Sigmoid colon (tissue), 7 donors: ENCODE results near the gene PGPEP1. TPM values are rescaled to one million over a fixed set of nuclear protein-coding genes. Genes with fewer than 3 reads are reported as not detected.

Experiments used
- DNase-seq: peaks from one replicate; pipeline ENCODE4 v3.0.0-alpha.2; 2019
- H3K27ac ChIP-seq, 4 donors: fragments of 200-600 bp; sonication (generic); one replicate each; pipeline ENCODE4 v1.5.1; 2016 to 2019; ENCODE audit warnings: mild to moderate bottlenecking in 1 of 4
- H3K27me3 ChIP-seq, 3 donors: fragments of 200-600 bp; sonication (generic); one replicate each; pipeline ENCODE4 v1.5.1; 2019; ENCODE audit warnings: mild to moderate bottlenecking in 1 of 3
- H3K36me3 ChIP-seq, 4 donors: fragments of 200-600 bp; sonication (generic); one replicate each; pipeline ENCODE4 v1.5.1; 2016 to 2019
- H3K4me1 ChIP-seq, 4 donors: fragments of 200-600 bp; sonication (generic); one replicate each; pipeline ENCODE4 v1.5.1; 2017 to 2019
- H3K4me3 ChIP-seq, 4 donors: fragments of 200-600 bp; sonication (generic); one replicate each; pipeline ENCODE4 v1.5.1; 2017 to 2019; ENCODE audit warnings: mild to moderate bottlenecking in 2 of 4, moderate library complexity in 1 of 4
- H3K9me3 ChIP-seq, 4 donors: fragments of 200-600 bp in 3 of 4; sonication (generic) in 3 of 4; one replicate each; pipeline versions ENCODE4 v1.5.1 to v1.6.1; 2013 to 2019
- CTCF ChIP-seq, 4 experiments: fragments of 450-650 bp in 3 of 4; fragments of 200-600 bp in 1 of 4; IDR thresholded peaks; one replicate each; pipeline ENCODE4 v1.5.1; 2016 to 2019; ENCODE audit warnings: antibody characterized with exemption in 4 of 4, mild to moderate bottlenecking in 3 of 4, moderate library complexity in 2 of 4
- EP300 ChIP-seq, 4 donors: sonication (generic); formaldehyde crosslinking; IDR thresholded peaks; one replicate each; pipeline ENCODE4 v1.6.1; 2017; ENCODE audit warnings: antibody characterized with exemption in 4 of 4
- POLR2A ChIP-seq, 2 donors: fragments of 450-650 bp; IDR thresholded peaks; one replicate each; pipeline ENCODE4 v1.6.1; 2016; ENCODE audit warnings: antibody characterized with exemption in 2 of 2, mild to moderate bottlenecking in 2 of 2, moderate library complexity in 2 of 2
- POLR2AphosphoS5 ChIP-seq, 4 donors: sonication (generic); formaldehyde crosslinking; IDR thresholded peaks; one replicate each; pipeline ENCODE4 v1.6.1; 2017; ENCODE audit warnings: antibody characterized with exemption in 4 of 4
- WGBS, 2 donors: extraction: QIAGEN DNeasy Blood & Tissue Kit; methylation state at CpG; one replicate each; pipeline ENCODE4 v1.1.7; 2013; 5-methylcytosine and 5-hydroxymethylcytosine counted together
- intact Hi-C: fragments of 100-400 bp; cut with DNase I; formaldehyde crosslinking; loops from one replicate; pipeline ENCODE4 v1.15.1; 2023
- polyA plus RNA-seq, 3 donors: library from polyadenylated mRNA; stranded (reverse); fragments of 200-250 nt; gene quantifications; one replicate each; pipeline ENCODE4 v1.2.3, GENCODE V29; 2013
- total RNA-seq, 4 donors: library from RNA; depleted of rRNA; stranded (reverse); fragments of >200 nt; gene quantifications; one replicate each; pipeline ENCODE4 v1.1.0, GENCODE V29; 2016
- donor health status: healthy with polysubstance abuse.
- donor health status: Bipolar disorder and iron deficiency.
- donor health status: healthy.

The PGPEP1 gene
- total and polyA plus RNA-seq, 7 donors = 14.4 to 36.9 (median 16.9) TPM

- 1% methylated on average over 9 of the region's 9 CpGs for WGBS, 2 donors
- Histone ChIP-seq H3K27ac (peak overlapping the region; percentile 64 to 82 (median 80)), H3K4me1 (peaks cover 0 to 22% (median 19%) of the 10 kb centered on the region in 4 donors), H3K27me3 (no peaks in the 10 kb centered on the region), H3K9me3 (no peaks in the 10 kb centered on the region), H3K36me3 (no peaks in the 10 kb centered on the region), H3K4me3 (peak overlapping the region in 3 of 4 donors; percentile 22 to 31 (median 23))
- peak; percentile 98 for DNase-seq
- TF ChIP-seq POLR2AphosphoS5 (IDR thresholded peaks at IDR 0.05) = peak; percentile 37 to 96 (median 46)
- peak in 1 of 2 donors; percentile 48 for TF ChIP-seq POLR2A (IDR thresholded peaks at IDR 0.05)
- TF ChIP-seq CTCF (IDR thresholded peaks at IDR 0.05) = peak; percentile 83 to 100 (median 92)
- TF ChIP-seq EP300 (IDR thresholded peaks at IDR 0.05) = no peak
- intact Hi-C loops = loop anchor here (1.0 to 5.0 kb wide), 2 partner anchors 36 to 49 kb away; no protein-coding TSS in a partner anchor
Observed at GRCh38 chr19:18328340-18329034, 11.9 kb upstream of the PGPEP1 start.

GRCh38 chr19:18329035-18329376, 11.4 kb upstream of the PGPEP1 start:
- peaks cover 0 to 17% (median 14%) of the 10 kb centered on the region in 4 donors for H3K4me1 ChIP-seq
- intact Hi-C loops = loop anchor here (5.0 kb wide), 1 partner anchor 37 kb away; no protein-coding TSS in a partner anchor
- no peaks in the 10 kb centered on the region for H3K9me3 ChIP-seq
- H3K27ac ChIP-seq = peak overlapping the region; percentile 64 to 82 (median 80)
- peak overlapping the region in 3 of 4 donors; percentile 22 to 31 (median 23) for H3K4me3 ChIP-seq
- no peak for DNase-seq
- WGBS, 2 donors = 9 to 57% methylated on average over 6 of the region's 6 CpGs
- H3K27me3 ChIP-seq = no peaks in the 10 kb centered on the region
- H3K36me3 ChIP-seq = no peaks in the 10 kb centered on the region
- no peak for TF ChIP-seq EP300 (IDR thresholded peaks at IDR 0.05)
- TF ChIP-seq POLR2A (IDR thresholded peaks at IDR 0.05) = no peak
- no peak for TF ChIP-seq POLR2AphosphoS5 (IDR thresholded peaks at IDR 0.05)
- no peak for TF ChIP-seq CTCF (IDR thresholded peaks at IDR 0.05)

GRCh38 chr19:18330868-18331267, 9.5 kb upstream of the PGPEP1 start:
- no peak overlapping the region for H3K4me3 ChIP-seq
- no peak overlapping the region for H3K27ac ChIP-seq
- H3K4me1 ChIP-seq = peaks cover 0 to 13% (median 11%) of the 10 kb centered on the region in 4 donors
- 92 to 95% methylated on average over 9 of the region's 9 CpGs for WGBS, 2 donors
- no peak for DNase-seq
- H3K36me3 ChIP-seq = no peaks in the 10 kb centered on the region
- H3K27me3 ChIP-seq = no peaks in the 10 kb centered on the region
- no peaks in the 10 kb centered on the region for H3K9me3 ChIP-seq
- intact Hi-C loops = no loop called here
- TF ChIP-seq CTCF (IDR thresholded peaks at IDR 0.05) (no peak), POLR2A (IDR thresholded peaks at IDR 0.05) (no peak), EP300 (IDR thresholded peaks at IDR 0.05) (no peak), POLR2AphosphoS5 (IDR thresholded peaks at IDR 0.05) (no peak)

GRCh38 chr19:18332917-18333530, 7.4 kb upstream of the PGPEP1 start:
- Histone ChIP-seq H3K27ac (no peak overlapping the region), H3K36me3 (no peaks in the 10 kb centered on the region), H3K4me1 (peaks cover 0 to 13% (median 11%) of the 10 kb centered on the region in 4 donors), H3K4me3 (no peak overlapping the region), H3K9me3 (no peaks in the 10 kb centered on the region), H3K27me3 (no peaks in the 10 kb centered on the region)
- no peak for DNase-seq
- intact Hi-C loops = no loop called here
- TF ChIP-seq EP300 (IDR thresholded peaks at IDR 0.05) = no peak
- TF ChIP-seq CTCF (IDR thresholded peaks at IDR 0.05) = no peak
- TF ChIP-seq POLR2A (IDR thresholded peaks at IDR 0.05) = no peak
- WGBS, 2 donors = 91 to 93% methylated on average over 15 of the region's 15 CpGs
